Measurements from ENCODE around the gene DIPK1C. TPM values are rescaled to one million over a fixed set of nuclear protein-coding genes. Genes with fewer than 3 reads are reported as not detected.

DIPK1C gene
- total RNA-seq, 1 donor from 2014 or later, result not detected

DNA sequence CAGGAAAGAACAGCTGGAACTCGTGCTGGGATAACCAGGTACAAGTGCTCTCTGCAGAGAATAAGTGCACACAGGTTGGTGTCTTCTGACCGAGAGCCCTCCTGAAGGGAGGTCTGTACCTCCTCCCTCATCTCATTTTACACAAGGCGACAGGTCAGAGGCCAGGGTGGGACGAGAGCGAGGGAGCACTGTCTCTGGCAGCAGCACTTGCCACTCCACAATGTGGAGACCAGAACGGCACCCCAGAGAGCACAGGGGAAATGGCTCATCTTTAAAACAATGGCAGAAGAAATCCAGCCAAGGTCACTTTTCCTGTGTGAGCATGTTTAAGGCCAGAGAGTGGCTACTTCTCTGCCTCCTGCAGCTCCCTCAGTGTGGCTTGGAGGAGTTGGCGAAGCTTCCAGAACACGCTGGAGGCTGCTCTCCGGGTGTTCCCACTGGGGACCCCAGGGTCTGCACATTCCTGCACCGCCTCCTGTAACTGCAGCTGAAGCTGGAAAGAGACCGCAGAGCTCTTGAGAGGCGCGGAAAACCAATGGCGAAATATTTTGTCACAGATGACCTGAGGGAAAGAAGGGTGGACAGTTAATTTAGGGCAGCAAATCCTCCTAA is 20.8 kb downstream of the DIPK1C start:
- Histone ChIP-seq H3K27ac (no peak overlapping the region), H3K27me3 (ENCODE audit: low read depth) (no peaks in the 10 kb centered on the region), H3K4me3 (no peak overlapping the region), H3K4me1 (no peaks in the 10 kb centered on the region), H3K9me3 (no peaks in the 10 kb centered on the region), H3K36me3 (no peaks in the 10 kb centered on the region)
- TF ChIP-seq, protein P1, sequence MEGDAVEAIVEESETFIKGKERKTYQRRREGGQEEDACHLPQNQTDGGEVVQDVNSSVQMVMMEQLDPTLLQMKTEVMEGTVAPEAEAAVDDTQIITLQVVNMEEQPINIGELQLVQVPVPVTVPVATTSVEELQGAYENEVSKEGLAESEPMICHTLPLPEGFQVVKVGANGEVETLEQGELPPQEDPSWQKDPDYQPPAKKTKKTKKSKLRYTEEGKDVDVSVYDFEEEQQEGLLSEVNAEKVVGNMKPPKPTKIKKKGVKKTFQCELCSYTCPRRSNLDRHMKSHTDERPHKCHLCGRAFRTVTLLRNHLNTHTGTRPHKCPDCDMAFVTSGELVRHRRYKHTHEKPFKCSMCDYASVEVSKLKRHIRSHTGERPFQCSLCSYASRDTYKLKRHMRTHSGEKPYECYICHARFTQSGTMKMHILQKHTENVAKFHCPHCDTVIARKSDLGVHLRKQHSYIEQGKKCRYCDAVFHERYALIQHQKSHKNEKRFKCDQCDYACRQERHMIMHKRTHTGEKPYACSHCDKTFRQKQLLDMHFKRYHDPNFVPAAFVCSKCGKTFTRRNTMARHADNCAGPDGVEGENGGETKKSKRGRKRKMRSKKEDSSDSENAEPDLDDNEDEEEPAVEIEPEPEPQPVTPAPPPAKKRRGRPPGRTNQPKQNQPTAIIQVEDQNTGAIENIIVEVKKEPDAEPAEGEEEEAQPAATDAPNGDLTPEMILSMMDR (IDR thresholded peaks at IDR 0.05), result no peak
- intact Hi-C loops (cut with DNase I), result no loop called here
- DNase-seq, result no peak
- ATAC-seq, result no peak

DNA sequence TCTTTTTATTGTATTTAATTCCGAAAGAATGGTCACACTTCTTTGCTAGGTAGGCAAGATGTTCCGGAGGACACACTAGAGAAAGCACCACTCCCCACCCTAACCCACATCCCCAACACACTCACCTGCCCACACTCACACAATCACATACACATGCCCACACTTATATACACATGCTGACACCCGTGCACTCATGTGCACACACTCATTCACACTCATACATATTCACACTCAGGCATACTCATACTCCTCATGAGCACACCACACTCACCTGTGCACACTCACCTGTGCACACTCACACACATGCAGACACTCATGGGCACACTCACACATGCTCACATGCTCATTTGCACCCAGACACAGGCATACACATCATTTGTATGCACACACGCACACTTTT is 21.4 kb downstream of the DIPK1C start:
- intact Hi-C loops (cut with DNase I), result no loop called here
- ATAC-seq (no peak), DNase-seq (no peak)
- H3K27ac ChIP-seq, result no peak overlapping the region
- H3K9me3 ChIP-seq, result no peaks in the 10 kb centered on the region
- TF ChIP-seq, protein P1 (IDR thresholded peaks at IDR 0.05), result no peak
- H3K4me1 ChIP-seq, result no peaks in the 10 kb centered on the region
- no peaks in the 10 kb centered on the region for H3K36me3 ChIP-seq
- no peak overlapping the region for H3K4me3 ChIP-seq
- H3K27me3 ChIP-seq (ENCODE audit: low read depth), result no peaks in the 10 kb centered on the region

DNA sequence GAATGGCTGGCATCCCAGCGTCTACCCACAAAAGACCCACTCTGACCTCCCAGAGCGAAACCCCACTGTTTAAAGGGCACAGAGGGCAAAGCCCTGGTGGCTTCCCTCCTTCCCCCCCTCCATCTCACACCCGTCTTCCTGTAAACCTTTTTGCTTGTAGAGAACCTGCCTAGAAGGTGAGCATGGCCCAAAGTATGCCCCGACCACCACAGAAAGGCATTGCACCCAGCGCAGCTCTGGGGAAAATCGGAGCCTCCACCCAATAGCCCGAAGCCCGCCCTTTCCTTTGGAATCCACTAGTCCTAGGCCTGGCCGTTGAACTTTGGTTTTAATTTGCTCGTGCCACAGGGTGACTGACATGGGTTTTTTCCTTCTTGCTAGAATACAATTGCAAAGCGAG is 22.6 kb downstream of the DIPK1C start:
- Histone ChIP-seq H3K27ac (no peak overlapping the region), H3K9me3 (no peaks in the 10 kb centered on the region), H3K36me3 (no peaks in the 10 kb centered on the region), H3K4me3 (no peak overlapping the region), H3K27me3 (ENCODE audit: low read depth) (no peaks in the 10 kb centered on the region), H3K4me1 (no peaks in the 10 kb centered on the region)
- TF ChIP-seq, protein P1 (IDR thresholded peaks at IDR 0.05), result no peak
- DNase-seq, result no peak
- ATAC-seq, result no peak
- intact Hi-C loops (cut with DNase I), result no loop called here

DNA sequence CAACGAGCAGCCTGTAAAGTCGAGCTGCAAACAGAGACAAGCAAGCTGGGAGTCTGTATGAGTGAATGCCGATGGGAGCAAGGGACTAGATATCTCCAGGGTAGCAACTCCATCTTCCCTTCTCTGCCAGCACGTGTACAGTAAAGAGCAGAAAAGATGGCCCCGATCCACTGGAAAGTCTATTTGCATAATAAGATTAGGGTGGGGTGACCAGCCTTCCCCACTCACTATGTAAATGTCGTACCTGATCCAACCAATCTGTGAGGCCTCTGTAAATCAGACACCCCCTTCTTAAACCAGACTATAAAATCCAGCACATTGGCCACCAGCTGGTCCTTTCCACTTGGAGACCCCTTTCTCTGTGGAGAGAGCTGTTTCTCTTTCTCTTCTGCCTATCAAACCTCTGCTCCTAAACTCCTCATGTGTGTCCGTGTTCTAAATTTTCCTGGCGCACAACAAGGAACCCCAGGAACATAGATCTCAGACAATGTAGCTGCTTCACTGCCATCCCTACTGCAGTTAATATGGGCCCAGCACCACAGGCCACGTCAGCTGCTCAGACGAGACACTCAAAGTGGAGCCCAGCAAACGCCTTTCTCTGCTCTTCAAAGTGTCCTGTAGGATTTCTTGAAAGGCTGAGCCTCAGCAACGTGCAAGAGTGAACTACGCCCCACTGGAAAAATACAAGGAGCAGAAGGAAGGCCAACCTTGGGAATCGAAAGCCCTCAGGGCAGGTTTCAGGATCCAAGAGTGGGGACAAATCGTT is 26.1 kb downstream of the DIPK1C start:
- no peak for DNase-seq
- no peak for ATAC-seq
- Histone ChIP-seq H3K9me3 (no peaks in the 10 kb centered on the region), H3K4me3 (no peak overlapping the region), H3K36me3 (no peaks in the 10 kb centered on the region), H3K27me3 (ENCODE audit: low read depth) (no peaks in the 10 kb centered on the region), H3K27ac (no peak overlapping the region), H3K4me1 (no peaks in the 10 kb centered on the region)
- TF ChIP-seq, protein P1 (IDR thresholded peaks at IDR 0.05), result no peak
- intact Hi-C loops (cut with DNase I), result no loop called here

DNA sequence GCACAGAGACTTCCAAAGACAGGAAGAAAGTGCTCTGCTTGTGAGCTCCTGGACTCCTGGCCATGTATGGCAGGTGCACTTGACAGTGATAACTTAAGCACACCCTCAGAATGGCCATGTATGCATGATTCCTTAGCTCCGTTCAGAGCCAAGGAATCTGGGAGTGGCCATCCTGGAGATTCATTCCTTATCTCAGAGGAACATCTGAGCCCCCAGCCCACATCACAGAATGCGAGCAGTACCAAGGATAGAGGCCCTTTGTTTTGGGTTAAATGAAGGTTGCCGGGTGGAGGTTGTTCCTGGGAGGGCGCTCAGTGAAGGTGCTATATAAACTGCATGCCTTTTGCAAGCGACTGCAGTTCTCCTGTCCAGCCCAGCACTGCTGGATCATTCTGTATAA is 26.9 kb downstream of the DIPK1C start:
- TF ChIP-seq, protein P1 (IDR thresholded peaks at IDR 0.05), result no peak
- Histone ChIP-seq H3K4me3 (no peak overlapping the region), H3K9me3 (peaks cover 5% of the 10 kb centered on the region), H3K4me1 (no peaks in the 10 kb centered on the region), H3K36me3 (no peaks in the 10 kb centered on the region), H3K27me3 (ENCODE audit: low read depth) (no peaks in the 10 kb centered on the region), H3K27ac (no peak overlapping the region)
- intact Hi-C loops (cut with DNase I), result no loop called here
- ATAC-seq (no peak), DNase-seq (no peak)

Measured in lower lobe of right lung (tissue), 2 donors.